Measurements from ENCODE around the gene CDT1. TPM values are rescaled to one million over a fixed set of nuclear protein-coding genes. Genes with fewer than 3 reads are reported as not detected.
A peak's percentile ranks its signal among the peaks of the same experiment; 100 is the strongest.

Gene CDT1
- total and polyA plus RNA-seq, 2 donors from 2014 or later = 0.56 to 1.5 TPM

DNA sequence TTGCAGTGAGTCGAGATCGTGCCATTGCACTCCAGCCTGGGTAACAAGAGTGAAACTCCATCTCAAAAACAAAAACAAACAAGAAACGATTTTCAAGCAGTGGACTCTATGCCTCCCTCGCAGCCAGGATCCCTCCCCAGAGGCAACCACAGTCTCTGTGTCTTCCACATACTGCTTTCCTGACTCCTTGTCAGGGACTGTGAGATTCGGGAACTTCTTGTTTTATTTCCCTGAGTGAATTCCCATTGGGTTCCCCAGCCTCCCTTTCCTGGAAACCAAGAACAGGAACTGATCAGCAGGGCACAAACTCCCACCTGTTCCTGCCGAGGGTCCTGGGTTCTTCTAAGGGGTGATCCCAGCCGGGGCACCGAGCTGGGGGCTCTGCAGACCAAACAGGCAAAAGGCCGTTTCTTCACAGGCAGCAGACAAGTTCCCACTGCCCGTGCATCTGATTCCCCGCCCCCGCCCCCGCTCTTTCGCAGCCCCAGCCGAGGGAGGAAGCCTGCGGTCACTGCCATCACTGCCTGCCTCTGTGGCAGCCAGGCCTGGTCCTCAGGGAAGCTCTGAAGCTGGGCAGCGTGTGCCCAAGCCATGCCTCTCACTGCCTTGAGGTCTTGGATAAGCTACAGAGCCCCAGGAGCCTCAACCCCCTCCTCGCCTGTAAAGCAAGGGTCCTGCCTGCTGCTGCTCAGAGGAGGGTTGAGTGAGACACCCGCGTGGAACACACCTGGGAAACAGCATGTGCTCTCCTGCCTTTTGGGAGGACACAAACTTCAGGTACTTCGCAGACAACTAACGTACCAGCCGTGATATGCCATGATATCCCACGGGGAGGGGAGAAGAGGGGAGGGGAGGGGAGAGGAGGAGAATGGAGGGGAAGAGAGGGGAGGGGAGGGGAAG, 13.0 kb upstream of the CDT1 start:
- peak in 2 of 5 donors; percentile 19 to 63 for DNase-seq
- H3K9ac ChIP-seq (ENCODE audit: low read length in 3 of 3) = no peak overlapping the region
- H3K4me3 ChIP-seq (ENCODE audit: low read length in 3 of 3) = no peak overlapping the region
- peaks cover 0 to 3% (median 0%) of the 10 kb centered on the region in 3 donors for H3K4me1 ChIP-seq (ENCODE audit: control insufficient read depth in 2 of 3, insufficient read depth in 2 of 3, low read depth in 1 of 3, low read length in 3 of 3)
- no peak for FAIRE-seq
- TF ChIP-seq, protein P1, sequence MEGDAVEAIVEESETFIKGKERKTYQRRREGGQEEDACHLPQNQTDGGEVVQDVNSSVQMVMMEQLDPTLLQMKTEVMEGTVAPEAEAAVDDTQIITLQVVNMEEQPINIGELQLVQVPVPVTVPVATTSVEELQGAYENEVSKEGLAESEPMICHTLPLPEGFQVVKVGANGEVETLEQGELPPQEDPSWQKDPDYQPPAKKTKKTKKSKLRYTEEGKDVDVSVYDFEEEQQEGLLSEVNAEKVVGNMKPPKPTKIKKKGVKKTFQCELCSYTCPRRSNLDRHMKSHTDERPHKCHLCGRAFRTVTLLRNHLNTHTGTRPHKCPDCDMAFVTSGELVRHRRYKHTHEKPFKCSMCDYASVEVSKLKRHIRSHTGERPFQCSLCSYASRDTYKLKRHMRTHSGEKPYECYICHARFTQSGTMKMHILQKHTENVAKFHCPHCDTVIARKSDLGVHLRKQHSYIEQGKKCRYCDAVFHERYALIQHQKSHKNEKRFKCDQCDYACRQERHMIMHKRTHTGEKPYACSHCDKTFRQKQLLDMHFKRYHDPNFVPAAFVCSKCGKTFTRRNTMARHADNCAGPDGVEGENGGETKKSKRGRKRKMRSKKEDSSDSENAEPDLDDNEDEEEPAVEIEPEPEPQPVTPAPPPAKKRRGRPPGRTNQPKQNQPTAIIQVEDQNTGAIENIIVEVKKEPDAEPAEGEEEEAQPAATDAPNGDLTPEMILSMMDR (IDR thresholded peaks at IDR 0.05; ENCODE audit: borderline replicate concordance, extremely low read depth, insufficient read depth) = no peak
- intact Hi-C loops (cut with DNase I) = no loop called here
- H3K36me3 ChIP-seq (ENCODE audit: control insufficient read depth in 2 of 3, insufficient read depth in 3 of 3, low read length in 3 of 3) = no peaks in the 10 kb centered on the region
- H3K27ac ChIP-seq (ENCODE audit: low read depth in 2 of 2, low read length in 2 of 2) = no peak overlapping the region
- no peaks in the 10 kb centered on the region for H3K9me3 ChIP-seq (ENCODE audit: control insufficient read depth in 2 of 3, insufficient read depth in 1 of 3, low read length in 3 of 3)
- no peaks in the 10 kb centered on the region for H3K27me3 ChIP-seq (ENCODE audit: control insufficient read depth, insufficient read depth, low read length)

DNA sequence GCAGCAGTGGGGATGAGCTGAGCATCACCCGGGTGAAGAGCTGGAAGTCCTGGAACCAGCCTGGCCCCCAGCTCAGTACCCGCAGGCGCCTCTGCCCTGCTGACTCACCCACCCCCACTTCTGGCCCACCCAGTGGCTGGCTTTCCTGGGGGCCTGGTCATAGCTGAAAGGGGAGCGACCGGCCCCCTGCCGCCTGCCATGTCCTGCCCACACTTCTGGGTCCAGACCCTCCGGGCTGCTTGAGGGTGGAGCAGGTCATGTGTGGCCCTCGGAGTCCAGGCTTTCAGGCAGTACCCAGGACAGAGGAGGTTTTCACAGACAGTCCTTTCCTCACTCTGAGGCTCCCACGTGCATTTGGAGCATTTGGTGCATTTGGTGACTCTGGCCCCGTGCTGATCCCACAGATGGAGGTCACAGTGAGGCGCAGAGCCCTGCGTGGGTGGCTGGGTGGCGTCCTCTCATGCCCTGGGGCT, 11.5 kb upstream of the CDT1 start:
- Histone ChIP-seq H3K27ac (ENCODE audit: low read depth in 2 of 2, low read length in 2 of 2) (no peak overlapping the region), H3K9ac (ENCODE audit: low read length in 3 of 3) (no peak overlapping the region), H3K4me1 (ENCODE audit: control insufficient read depth in 2 of 3, insufficient read depth in 2 of 3, low read depth in 1 of 3, low read length in 3 of 3) (no peaks in the 10 kb centered on the region), H3K9me3 (ENCODE audit: control insufficient read depth in 2 of 3, insufficient read depth in 1 of 3, low read length in 3 of 3) (no peaks in the 10 kb centered on the region), H3K27me3 (ENCODE audit: control insufficient read depth, insufficient read depth, low read length) (no peaks in the 10 kb centered on the region), H3K4me3 (ENCODE audit: low read length in 3 of 3) (no peak overlapping the region), H3K36me3 (ENCODE audit: control insufficient read depth in 2 of 3, insufficient read depth in 3 of 3, low read length in 3 of 3) (no peaks in the 10 kb centered on the region)
- intact Hi-C loops (cut with DNase I) = no loop called here
- DNase-seq (no peak), FAIRE-seq (no peak)
- TF ChIP-seq, protein P1 (IDR thresholded peaks at IDR 0.05; ENCODE audit: borderline replicate concordance, extremely low read depth, insufficient read depth) = no peak

DNA sequence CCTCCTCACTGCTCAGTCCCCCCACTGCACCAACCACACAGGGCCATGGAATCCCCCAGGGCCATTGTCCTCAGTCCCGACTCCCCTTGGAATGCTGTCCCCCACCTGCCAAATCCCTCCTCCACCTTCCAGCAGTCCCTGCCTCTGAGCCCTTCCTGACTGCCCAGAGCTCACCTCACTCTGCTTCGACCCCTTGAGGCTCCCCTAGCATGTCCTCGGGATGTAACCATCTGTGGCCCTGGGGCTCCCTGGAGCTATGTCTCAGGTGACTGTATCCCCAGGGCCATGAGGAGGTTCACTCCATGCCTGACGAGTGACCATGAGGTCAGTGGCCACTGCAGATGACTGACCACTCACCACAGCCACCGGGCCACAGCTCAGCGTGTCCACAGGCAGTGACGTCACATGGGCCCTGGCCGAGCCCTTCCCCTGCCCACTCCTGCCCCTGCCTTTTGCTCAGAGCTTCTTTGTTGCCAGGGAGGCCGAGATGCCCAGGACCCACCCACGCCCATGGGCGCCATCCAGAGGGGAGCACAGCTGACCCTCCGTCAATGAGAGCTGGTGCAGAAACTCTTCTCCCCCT, 10.8 kb upstream of the CDT1 start:
- Histone ChIP-seq H3K9ac (ENCODE audit: low read length in 3 of 3) (no peak overlapping the region), H3K9me3 (ENCODE audit: control insufficient read depth in 2 of 3, insufficient read depth in 1 of 3, low read length in 3 of 3) (no peaks in the 10 kb centered on the region), H3K4me1 (ENCODE audit: control insufficient read depth in 2 of 3, insufficient read depth in 2 of 3, low read depth in 1 of 3, low read length in 3 of 3) (no peaks in the 10 kb centered on the region), H3K36me3 (ENCODE audit: control insufficient read depth in 2 of 3, insufficient read depth in 3 of 3, low read length in 3 of 3) (no peaks in the 10 kb centered on the region), H3K27ac (ENCODE audit: low read depth in 2 of 2, low read length in 2 of 2) (no peak overlapping the region), H3K27me3 (ENCODE audit: control insufficient read depth, insufficient read depth, low read length) (no peaks in the 10 kb centered on the region), H3K4me3 (ENCODE audit: low read length in 3 of 3) (no peak overlapping the region)
- TF ChIP-seq, protein P1 (IDR thresholded peaks at IDR 0.05; ENCODE audit: borderline replicate concordance, extremely low read depth, insufficient read depth) = no peak
- no peak for FAIRE-seq
- DNase-seq = no peak
- intact Hi-C loops (cut with DNase I) = no loop called here
